HG03159 (cell line): ENCODE data around the gene SPART.
"Not testable (repeated sequence)": the region's sequence is repeated elsewhere in the genome, so short reads cannot be mapped to it uniquely, and the experiment has no call there.

Source experiments
- ATAC-seq: cut with Tn5 transposase; IDR thresholded peaks from one replicate; pipeline ENCODE4 v1.9.1; 2021; ENCODE audit warnings: mild to moderate bottlenecking, moderate library complexity; ENCODE audit not compliant: unreplicated experiment

Gene SPART

DNA sequence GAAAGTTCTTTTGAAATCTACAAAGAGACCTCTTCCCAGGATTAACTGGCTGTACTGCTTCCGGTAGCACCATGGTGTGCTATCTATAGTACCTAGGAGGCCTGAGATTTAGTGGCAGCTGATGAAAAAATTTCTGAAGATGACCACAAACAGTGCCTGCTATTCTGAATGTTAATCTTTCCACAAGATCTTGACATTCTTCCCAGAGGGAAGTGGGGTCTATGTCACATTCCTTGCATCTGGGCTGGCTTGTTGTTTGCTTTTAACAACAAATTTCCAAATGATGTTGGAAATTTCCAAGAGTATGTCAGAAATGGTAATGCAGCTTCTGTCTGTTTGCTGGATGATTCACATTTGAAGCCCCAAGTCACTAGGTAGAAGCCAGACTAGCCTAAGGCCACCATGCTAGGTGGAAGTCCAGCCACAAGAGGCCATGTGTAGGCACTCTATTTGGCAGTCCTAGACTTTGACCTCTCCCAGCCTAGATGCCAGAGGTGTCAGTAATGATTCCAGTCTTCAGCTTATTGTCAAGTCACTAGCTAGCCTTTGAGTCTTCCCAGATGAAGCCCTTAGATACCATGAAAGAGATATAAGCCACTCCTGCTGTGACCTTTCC is 22.1 kb downstream of the SPART start:
- ATAC-seq, result no peak

DNA sequence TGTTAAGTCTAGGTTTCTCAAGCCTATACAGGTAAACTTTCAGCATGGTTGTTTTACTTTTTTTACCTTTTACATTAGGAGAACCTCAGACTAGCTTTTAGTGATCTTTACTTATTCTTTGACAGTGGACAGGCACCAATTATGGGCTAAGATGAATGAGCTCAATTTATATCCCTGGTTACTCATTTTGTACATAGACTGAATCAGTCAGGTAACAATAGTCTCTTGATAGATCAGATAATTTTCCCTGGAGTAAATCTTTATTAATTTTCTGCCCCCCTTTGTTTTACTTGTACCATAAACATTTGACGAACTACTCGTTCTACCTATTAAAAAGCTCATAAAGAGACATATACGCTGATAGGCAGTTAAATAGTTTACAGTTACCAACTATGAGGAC is 22.8 kb downstream of the SPART start:
- ATAC-seq, result no peak

DNA sequence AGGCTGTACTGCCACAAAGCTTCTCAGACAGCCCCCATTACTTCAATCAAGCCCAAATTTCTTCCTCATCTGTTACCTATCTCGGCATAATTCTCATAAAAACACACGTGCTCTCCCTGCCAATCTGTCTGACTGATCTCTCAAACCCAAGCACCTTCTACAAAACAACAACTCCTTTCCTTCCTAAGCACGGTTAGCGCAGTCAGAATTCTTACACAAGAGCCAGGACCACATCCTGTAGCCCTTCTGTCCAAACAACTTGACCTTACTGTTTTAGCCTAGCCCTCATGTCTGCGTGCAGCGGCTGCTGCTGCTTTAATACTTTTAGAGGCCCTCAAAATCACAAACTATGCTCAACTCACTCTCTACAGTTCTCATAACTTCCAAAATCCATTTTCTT is 26.4 kb downstream of the SPART start:
- ATAC-seq, result not testable (repeated sequence)

DNA sequence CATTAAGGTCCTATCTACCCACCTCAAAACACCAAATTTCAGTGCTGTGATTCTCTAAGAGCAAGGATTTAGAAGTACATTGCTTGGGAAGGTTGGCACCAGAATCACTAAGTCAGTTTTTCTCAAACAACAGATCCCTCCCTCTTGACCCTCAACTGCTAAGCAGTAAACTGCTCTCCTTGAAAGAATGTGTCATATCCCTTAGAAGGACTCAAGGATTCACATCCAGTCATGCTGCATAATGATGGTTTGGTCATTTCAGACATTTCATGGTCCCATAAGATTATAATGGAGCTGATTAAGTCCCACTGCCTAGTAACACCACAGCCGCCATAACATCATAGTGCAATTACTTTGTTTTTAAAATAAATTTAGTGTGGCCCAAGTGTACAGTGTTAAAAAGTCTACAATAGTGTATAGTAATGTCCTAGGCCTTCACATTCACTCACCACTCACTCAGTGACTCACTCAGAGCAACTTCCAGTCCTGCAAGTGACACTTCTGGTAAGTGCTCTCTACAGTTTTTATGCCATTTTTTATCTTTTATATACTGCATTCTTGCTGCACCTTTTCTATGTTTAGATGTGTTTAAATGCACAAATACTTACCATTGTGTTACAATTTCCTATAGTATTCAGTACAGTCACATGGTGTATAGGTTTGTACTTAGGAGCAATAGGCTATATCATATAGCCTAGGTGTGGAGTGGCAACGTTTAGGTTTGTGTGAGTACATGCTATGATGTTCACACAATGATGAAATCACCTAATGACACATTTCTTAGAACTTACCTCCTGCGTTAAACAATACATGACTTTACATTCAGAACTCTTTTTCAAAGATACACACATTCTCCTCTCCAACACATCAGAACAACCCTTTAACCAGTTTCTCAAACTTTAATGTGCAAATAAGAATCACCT is 32.9 kb downstream of the SPART start:
- no peak for ATAC-seq

DNA sequence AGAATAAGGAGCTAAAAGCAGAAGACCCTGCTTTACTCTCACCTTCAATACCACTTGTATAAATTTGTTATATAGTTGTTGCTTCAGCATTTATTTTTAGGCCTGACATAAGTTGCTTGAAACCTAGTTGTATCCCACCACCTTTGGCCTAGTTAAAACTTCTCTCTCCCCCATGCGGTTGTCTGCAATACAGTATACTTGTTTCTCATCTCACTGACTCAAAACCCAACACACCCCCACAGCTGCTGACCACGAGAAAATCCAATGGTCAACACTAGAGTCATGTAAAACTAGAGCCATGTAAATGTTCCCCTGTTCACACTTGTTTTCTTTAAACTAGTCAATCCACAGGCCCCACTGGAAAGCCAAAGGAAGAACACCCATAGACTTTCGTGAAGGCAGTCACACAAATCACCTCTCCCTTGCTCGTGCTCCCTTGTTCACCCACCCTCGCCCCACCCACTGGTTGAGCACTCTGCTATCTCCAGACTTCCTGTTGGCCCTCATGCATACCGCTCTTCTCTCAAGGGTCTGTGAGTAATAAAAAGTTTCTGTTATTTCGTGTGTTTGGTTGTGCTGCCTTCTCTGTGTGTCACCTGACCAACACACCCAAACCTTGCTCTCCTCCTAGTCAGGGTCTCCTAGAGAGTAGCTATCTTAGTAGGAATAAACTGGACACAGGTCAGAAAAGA is 35.6 kb downstream of the SPART start:
- ATAC-seq, result peak; percentile 50

DNA sequence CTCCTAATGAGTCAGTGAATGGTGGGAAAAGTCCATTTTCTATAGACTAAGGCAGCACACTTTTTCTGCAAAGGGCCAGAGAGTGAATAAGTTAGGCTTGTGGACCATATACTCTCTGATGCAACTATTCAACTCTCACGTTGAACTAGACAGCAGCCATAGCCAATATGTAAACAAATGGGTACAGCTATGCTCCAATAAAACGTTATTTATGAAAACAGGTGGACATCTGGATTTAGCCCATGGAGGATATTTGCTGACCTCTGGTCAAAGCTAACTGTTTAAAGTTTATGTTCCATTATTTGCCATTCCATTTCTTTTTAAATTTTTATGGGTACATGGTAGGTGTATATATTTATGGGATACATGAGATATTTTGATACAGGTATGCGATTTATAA is 43.9 kb downstream of the SPART start:
- no peak for ATAC-seq

DNA sequence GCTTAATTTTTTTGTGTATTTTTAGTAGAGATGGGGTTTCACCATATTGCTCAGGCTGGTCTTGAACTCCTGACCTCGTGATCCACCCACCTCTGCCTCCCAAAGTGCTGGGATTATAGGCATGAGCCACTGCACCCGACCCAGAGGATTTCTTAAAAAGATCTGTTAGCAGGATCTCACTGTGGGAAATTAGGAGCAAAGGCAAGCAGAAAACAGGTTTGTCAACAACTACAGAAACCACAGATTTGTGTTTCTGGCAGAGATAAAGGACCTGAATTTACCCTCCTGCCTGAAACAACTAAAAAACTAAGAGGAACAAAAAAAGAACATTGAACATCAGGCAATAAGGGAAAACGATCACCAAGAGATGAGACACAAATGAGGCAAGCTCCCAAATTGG is 46.7 kb downstream of the SPART start:
- not testable (repeated sequence) for ATAC-seq

DNA sequence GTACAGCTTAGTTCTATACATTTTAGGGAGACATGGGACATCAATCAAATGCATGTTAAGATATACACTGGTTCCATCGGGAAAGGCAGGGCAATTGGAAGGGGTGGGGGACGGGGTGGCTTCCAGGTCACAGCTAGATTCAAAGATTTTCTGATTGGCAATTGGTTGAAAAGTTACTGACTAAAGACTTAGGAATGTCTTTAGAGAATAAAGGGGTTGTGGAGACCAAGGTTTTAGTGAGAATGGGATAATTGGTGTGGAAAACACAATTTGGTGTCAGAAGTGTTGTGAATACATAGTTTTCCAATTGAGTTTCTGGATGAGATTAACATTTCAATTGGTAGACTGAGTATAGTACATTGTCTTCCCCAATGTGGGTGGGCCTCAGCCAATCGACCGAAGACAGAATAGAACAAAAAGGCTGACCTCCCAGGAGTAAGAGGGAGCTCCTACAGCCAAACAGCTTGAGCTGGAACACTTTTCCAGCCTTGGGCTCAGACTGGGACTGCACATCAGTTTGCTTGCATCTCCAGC is 47.6 kb downstream of the SPART start:
- ATAC-seq, result no peak

DNA sequence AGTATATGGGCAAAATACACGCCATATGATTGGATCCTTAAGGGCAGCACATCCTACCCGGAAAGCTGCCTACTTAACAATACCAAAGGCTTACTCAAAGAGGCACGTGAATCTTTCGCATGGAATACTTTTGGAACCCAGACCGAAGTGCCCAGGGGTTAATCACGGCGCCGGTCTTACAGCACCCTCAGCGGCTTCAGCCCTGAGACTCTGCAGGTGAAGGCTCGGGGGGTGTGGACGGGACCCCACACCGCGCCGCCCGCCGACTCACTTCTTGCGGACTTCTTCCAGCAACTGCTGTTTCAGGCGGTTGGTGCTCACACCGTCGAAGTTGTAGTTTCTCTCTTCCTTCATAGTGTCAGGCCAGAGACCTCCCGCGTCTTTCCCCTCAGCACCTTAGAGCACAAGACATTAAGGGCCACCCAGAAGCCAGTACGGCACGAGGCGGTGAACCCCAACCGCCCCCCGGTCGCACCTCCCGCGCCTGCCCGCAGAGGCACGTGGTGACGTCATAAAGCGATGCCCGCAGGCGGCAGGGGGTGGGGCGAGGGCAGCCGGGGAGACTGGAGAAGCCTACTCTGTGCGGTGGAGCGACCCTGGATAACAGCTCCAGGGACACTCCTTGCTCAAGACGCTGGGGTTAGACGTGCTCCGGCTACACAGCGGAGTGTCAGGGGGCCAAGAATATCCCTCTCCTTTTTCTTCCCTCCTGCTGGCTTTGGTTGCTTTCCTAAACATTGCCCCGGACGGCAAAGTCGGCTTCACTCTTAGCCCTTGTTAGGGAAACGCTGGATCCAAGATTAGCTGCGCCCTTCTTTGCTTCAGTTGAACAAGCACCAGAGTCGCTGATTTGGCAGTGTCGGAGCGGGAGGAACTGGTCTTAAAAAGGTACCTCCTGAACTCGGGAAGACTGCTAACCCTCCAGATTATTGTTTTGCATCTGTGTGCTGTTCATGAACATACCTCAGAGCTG is 48.5 kb downstream of the SPART start, which contains the start of gene CCDC169:
Gene CCDC169 (minus strand): TSS at position 449 of the 973 bp plus-strand sequence. CDS start 95 bp downstream, at position 354.
- peak; percentile 64 for ATAC-seq

DNA sequence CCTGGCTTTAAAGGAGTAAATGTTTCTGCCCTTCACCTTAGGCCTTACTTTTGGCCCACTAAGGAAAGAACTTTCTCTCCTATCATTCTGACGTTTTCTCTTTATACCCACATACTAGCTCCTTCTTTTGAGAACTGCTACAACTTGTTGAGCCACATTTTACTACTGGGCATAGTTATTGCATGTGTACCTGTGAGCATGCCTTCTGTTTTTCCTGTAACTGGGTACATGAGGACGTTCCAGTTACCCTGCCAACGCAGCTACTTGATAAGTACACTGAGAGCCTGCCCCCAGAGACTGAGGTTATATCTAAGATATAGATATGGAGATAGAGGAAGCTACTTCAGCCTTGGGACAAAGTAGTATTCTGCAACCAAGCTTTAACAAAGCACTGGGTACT is 52.1 kb downstream of the SPART start:
- no peak for ATAC-seq

DNA sequence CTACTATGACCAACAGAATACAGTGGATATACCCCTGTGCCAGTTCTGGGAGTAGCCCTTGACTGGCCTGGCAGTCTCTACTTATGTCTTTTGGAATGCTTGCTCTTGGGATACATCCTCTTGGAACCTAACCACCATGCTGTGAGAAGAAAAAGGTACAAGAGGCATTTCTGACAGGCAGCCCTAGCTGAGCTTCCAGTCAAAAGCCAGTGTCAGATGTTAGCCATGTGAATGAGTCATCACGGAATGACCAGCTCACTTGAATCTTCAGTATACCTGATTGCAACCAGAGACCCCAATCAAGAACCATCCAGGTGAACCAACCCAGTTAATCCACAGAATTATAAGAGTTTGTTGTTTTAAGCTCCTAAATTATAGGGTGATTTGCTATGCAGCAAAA is 52.7 kb downstream of the SPART start:
- no peak for ATAC-seq

DNA sequence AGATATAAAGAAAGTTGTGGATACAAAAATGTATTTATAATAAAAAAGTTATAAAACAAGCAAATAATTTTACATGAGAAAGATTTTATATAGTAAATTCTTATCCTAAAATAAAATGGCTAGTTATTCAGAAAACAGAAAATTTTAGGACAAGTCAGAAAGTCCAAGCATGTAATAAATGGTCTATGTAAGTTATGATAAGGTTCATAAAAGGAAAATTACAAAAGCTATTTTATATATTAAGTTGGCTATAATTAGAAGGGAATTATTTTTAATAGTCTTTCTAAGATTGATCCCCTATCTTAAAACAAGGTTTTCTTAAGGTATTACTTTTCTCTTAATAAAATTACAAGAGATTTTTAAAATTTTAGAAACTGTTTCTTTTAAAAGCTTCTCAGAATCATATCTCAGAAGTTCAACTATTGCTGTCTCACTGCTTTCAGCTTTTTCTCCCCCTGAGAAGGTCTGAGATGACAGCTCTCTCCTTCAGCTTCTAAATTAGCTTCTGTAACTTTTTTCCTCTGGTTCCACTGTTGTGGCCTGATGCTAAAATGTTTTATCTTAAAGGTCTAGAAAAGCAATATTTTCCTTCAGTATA is 57.3 kb downstream of the SPART start:
- ATAC-seq, result no peak

DNA sequence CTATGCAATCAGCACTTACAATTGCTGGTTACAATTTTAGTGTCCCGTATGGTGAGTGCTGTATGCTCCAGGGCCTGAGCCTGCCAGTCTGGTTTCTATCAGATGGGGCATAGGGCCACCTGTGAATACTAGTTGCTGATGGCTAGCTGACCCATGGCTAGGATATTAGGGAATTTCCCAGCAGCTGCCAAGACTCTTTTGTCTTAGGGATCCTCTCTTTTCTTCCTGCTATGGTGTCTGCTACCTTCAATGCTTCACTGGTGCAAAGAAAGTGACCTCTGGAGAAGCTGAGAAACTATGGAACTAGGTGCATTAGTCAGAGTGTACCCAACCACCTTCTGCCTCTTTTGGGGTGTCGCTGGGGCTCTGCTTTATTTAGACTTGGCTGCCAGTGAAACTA is 60.2 kb downstream of the SPART start:
- no peak for ATAC-seq

DNA sequence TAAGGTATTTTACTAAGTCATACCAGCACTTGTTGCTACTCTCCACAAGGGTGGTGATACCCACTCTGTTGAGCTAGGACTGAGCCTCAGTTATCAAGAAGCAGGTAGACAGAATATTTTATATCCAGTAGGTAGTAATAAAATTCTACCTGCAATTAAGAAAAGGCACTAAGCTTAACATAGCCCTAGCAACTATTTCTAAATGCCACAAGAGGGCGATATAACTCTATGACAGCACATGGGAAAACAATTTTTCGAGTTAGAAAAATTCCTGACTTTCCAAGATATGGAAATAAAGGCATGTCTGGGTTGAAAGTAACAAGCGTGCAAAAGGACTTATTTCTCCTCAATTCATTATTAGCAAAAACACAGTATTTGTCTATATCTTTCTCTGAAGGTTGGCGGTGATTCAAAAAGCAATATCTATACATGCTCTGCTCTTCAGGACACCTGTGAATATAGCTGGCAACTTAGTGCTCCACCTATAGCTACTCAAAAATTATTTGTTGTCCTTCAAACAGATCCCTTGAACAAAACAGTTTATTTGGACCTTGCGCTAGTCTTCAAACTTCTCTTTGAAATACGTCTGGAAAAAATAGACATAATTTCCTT is 63.3 kb downstream of the SPART start:
- ATAC-seq, result no peak

DNA sequence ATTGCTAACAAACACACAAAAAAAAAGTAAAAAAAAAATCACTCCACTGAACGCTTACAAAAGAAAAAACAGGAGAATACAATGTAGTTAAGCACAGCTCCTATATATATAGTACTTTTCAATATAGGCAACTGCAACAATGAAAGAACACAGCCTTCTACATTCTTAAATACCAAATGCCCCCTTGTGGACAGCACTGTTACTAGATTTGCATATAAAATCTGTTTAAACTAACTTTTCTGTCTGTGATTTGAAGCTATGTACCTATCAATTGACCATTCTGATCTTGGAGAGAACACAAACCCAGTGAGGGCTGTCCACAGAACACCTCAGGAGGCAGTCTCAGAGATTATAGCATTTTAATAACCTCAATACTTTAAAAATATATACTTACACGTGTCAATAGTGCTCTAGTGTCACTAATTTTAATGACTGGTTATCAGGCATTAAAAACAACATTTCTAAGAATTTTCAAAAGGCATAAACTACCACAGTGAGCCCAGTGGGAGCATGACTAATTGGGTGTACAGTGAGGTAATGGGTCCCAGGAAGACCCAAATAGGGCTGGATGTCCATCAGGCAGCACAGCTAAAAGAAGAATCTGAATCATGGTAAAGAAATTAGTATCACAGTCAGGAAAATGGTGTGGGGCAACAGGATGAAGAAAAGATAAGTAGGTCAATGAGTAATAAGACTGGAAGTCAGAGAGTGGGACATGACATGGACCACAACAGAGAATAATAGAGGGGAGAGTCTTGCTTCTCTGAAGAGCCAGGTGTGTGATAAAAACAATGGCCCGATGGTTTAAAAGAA is 70.8 kb downstream of the SPART start:
- ATAC-seq, result no peak

DNA sequence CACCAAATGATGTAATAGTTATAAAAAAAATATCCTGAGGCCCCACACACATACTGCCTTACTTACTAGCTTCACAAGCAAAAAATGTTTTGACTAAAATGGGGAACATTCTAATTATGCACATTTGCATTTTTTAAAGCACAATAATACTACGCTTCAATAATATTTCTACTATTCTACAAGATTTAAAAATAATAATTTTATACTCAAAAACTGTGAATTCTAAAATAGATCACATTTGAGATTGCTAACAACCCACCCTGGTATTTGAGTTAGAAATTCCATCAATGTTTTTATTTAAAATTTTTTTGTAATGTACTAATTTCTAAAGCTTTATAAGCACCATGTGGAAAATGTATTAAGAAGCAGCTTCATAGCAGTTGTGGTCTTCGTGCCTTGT is 72.8 kb downstream of the SPART start:
- ATAC-seq, result no peak

DNA sequence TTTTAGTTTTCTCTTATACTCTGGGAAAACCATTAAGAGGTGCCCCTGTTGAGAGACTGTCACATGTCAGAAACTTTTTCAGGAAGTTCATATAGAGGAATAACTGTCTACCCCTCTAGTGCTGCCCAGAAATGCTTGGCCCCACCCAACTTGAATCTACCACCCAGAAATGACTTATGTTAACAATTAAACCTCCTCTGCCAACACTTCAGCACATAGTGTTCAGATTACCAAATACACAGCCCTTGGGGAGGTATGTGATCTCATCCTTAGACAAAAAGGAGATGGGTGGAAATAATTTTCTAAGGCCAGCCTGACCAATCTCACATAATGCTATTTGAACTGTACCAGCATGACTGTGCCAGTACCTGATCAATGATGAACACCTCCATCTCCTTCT is 84.2 kb downstream of the SPART start:
- no peak for ATAC-seq

DNA sequence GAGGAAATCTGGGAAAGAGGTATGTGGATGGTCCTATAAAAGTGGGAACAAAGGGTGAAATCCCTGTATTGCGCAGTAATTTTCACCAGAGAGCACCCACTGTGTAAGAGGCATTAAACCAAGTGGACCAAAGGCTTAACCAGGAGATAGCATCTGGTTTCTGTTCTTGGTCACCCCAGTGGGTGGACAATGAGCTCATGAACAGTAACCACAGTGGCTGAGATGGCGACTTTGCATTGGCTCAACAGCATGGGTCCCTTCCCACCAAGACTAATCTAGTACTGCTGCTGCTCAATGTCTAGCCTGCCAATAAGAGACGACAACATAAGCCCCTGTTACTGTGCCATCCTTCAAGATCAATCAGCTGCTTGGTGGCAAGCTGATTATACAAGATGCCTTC is 85.2 kb downstream of the SPART start:
- no peak for ATAC-seq
